Stromal cell of bone marrow (primary cell): Measurements from ENCODE around the gene PLEKHO2.

Experiments used
- DNase-seq: peaks from one replicate; pipeline ENCODE4 v3.0.0-alpha.2; 2012; ENCODE audit warnings: low read depth

PLEKHO2 gene

DNA sequence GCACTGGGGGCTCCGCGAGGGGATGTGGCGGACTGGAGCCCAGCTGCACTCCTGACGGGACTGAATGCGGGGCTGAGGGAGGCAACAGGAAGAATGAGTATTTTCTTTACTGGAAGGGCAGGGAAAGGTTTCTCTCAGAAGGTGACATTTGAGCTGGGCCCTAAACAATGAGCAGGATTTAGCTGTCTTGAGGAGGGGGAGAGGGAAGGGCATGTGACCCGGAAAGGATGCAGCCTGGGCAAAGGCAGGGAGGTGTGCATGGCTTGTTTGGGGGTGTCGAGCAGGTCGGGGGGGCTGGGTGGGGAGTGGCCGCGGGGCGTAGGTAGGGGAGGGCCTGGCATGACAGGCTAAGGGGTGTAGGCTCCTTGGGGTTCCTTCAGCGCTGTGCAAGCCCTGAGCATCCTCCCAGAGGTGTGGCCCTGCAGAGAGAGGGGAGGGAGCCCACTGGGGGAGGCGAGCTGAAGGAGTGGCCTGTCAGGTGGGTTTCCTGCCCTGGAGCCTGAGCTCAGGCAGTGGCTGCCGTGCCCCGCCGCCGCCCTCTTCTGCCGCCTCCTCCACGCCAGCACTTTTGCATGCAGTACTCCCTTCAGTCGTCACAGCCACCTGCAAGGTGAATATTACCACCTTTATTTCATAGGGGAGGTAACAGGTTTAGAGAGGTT lies 52.8 kb downstream of the PLEKHO2 start:
- no peak for DNase-seq

DNA sequence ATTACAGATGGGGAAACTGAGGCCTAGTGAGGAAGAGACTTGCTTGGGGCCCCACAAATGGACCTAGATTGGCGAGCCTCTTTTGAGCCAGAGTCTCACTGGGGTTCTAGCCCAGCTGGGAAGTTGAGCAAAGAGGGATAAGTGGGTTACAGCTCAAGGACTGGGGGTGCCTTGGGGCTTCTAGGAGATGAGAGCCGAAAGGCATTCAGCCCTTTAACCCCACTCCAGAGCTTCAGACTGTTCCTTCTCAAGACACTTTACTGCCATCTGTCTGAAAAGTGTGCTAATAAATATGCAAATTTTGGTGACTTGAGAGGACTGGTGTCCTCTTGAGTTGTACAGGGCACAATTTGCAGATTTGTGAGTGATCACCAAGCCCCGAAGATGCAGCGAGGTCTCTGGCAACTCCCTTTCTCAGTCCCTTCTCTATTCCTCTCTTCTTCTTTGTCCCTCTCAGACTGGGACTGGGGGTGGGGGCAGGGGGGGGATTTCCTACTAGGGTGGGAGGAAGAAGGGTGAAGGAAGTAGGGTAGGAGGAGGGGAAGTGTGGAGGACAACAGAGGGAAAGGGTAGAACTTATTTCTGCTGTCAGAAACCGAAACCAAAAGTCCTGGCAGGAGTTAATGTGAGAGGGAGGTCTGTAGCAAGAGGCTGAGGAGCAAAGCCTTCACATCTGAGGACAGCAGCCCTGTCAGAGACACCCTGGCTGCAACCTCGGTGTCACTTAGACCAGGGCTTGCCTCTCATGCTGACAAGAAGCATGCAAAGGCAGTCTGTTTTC lies 53.8 kb downstream of the PLEKHO2 start:
- no peak for DNase-seq

GRCh38 chr15:64896371-64897069 lies 54.8 kb downstream of the PLEKHO2 start:
- no peak for DNase-seq

DNA sequence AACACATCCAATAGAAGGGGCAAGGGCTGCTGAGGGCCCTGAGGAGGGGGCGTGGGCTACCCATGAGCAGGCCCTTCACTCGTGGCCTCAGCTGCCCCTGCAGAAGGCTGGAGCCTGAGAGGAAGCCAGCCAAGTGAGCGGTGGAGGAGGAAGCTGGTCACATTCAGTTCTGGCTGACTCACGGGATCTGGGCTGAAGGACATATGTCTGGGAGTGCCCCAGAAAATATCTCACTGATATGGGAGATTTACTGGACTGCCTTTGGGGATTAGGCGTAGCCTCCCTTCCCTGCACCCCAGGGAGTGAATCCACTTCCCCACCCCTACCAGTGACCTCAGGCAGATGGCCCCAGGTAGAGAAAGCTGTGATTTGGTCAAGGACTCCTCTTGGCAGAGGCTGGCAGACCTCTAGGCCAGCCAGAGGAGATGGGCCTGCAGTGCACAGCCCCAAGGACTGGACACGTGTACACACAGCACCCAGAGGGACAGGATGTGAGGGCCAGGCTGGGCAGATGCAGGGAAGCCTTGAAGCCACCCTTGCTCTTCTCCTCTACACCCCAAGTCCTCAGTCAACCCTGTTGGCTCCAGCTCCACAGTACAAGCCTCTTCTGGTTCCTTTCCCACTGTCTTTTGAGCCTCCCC lies 55.8 kb downstream of the PLEKHO2 start:
- DNase-seq: peak; percentile 48

DNA sequence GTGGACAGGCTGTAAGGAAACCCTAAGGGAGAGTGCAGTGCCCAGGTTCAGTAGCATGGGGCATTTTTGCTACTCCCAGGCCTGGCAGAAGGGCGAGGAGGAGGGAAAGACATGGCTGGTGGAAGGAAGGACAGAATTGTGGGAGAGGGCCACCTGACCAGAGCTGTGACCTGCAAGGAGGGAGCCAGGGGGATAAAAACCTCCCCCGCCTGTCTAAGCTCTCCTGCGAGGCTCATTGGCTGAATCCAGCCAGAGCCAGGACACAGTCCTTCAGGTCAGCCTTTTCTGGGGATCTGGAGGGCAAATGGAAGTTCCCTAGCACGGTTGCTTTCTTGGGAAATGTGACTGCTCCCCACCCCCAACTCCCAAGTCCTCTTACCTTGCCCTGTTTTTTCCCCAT lies 56.7 kb downstream of the PLEKHO2 start:
- DNase-seq: no peak

DNA sequence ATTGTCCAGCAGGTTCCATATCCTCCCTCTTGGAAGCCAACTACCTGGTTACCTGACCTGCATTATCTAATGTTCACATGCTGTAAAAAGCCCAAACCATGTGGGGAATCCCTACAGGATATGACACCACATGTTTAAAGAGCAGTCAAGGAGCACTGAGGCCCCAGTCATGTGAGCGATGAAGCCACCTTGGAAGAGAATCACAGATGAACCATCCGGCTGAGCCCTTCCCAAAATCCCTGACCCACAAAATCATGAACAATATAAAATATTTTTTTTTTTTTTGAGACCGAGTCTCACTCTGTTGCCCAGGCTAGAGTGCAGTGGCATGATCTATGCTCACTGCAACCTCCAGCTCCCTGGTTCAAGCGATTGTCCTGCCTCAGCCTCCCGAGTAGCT lies 59.4 kb downstream of the PLEKHO2 start:
- DNase-seq: no peak

- DNase-seq: no peak
Measured at GRCh38 chr15:64901914-64902313, 60.2 kb downstream of the PLEKHO2 start.

DNA sequence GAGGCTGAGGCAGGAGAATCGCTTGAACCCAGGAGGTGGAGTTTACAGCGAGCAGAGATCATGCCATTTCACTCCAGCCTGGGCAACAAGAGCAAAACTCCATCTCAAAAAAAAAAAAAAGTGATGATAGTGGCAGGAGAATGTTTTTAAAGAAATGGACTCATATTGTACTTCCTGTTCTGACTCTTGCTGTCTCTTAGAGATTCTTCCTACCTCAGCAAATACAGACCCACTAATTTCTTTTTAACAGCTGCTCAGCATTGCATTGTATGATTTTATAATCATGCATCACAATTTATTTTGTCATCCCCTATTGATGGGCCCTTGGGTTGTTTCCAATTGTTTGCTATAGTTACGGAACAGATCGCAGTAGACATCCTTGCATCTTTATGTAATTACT lies 61.1 kb downstream of the PLEKHO2 start:
- DNase-seq: no peak

DNA sequence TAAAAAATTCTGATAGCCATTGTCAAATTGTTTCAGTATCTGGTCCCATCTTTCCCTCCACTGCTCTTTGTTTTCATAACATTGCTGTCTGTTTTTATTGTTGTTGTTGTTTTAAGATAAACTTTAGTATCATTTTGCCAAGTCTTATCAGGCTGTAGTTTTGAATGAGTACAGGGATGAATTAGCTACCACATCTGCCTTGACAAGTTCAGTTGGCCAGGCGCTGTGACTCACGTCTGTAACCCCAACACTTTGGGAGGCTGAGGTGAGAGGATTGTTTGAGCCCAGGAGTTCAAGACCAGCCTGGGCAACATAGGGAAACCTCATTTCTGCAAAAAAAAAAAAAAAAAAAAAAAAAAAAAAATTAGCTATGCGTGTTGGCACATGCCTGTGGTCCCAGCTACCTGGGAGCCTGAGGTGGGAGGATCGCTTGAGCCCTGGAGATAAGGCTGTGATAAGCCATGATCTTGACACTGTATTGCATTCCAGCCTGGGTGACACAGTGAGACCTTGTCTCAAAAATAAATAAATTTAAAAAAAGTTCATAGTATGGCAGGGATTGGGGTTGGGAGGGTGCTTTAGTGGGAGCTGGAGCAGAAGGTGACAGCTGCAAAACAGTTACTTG lies 61.7 kb downstream of the PLEKHO2 start:
- no peak for DNase-seq

DNA sequence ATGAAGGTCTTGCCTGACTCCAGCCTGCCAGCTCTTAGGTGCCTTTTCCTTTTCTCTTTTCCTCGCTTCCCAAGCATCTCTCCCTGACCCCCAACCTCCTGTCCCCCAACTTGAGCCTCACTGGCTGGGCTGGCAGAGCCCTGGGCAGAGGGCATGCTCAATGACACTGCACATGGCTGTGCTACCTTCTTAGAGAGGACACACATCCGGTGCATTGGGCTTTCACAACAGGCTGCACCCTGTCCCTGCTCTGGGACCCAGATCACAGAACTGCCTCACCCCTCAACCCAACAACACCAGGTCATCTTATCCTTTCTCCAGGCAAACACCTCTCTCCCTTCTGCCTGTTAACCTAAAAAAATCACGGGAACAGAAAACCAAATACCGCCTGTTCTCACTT lies 62.5 kb downstream of the PLEKHO2 start:
- no peak for DNase-seq

- peak; percentile 33 for DNase-seq
Measured at GRCh38 chr15:64905119-64905831, 63.6 kb downstream of the PLEKHO2 start.

DNA sequence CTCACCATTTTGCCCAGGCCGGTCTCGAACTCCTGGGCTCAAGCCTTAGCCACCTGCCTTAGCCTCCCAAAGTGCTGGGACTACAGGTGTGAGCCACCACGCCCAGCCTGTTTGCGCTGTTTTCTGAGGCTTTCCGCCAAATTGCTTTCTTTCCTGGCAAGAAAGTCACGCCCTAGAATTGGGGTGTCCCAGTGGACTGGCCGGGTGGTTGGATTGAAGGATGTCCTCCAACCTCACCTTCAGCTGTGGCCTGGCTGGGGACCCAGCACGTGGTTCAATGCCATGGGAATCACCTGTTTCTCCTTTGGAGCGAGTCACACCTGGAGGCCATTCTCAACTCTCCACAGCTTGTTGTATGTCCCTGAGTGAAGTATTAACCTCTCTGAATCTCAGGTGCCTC lies 64.2 kb downstream of the PLEKHO2 start:
- DNase-seq: no peak

- no peak for DNase-seq
Measured at GRCh38 chr15:64906402-64906801, 64.7 kb downstream of the PLEKHO2 start.

- DNase-seq: no peak
Measured at GRCh38 chr15:64907991-64908390, 66.3 kb downstream of the PLEKHO2 start.

DNA sequence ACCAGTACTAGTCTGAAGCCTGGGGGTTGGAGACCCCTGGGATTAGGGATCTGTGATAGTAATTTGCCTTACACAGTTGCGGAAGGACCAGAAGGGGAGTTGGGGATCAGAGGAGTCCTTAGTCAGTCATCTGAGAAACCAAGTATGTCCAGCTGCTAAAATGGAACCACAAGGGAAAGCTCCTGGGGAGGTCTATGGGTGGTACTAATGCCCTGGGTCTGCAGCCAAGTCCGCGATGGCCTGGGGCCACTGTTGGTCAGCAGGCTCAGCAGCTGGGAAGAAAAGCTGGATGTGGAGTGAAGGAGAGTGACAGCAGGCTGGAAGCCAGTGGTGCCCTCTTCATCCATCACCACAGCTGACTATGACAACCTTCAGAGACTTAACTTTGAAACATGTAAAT lies 67.8 kb downstream of the PLEKHO2 start:
- DNase-seq: no peak

DNA sequence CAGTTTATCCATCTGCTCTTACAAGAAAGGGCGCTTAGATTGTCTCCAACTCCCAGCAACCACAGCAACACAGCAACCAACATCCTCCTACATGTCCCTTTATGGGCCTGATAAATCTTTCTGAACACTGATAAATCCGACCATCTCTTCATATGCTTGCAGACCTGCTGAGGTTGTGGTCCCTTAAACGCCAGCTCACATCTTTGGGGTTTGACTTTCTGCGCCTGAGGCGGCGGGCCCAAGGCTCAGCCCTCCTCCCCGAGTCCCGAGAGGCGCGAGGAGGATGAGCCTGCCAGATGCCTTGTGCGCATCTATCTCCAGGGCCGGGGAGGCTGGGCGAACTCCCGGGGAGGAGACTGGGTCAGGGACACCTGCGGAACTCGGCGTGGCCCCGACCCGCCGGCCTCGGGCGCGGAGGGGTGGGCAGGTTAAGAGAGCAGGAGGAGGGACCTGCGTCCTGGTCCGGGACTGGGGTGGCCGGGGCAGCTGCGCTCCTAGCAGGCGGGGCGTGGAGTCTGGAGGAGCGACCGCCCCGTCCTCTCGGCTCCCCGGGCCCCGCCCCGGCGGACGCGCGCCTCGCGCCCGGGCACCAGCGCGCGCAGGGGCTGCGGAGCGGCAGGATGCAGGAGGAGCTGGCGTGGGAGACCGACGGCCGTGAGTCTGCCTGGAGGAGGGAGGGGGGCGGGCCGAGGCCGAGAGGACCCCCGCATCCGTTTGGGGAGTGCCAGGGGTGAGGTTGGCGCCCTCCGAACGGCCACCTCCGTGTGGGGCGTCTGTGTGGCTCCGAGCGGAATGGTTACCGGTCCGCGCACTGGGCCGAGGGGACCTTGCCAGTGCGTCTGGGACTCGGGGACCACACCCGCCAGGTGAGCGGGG lies 69.8 kb downstream of the PLEKHO2 start, which contains the start of gene ANKDD1A:
Gene ANKDD1A (plus strand): TSS at position 592 of the 876 bp plus-strand sequence. CDS start 29 bp downstream, at position 621.
- DNase-seq: no peak

GRCh38 chr15:64912379-64913325 lies 70.9 kb downstream of the PLEKHO2 start:
- no peak for DNase-seq

DNA sequence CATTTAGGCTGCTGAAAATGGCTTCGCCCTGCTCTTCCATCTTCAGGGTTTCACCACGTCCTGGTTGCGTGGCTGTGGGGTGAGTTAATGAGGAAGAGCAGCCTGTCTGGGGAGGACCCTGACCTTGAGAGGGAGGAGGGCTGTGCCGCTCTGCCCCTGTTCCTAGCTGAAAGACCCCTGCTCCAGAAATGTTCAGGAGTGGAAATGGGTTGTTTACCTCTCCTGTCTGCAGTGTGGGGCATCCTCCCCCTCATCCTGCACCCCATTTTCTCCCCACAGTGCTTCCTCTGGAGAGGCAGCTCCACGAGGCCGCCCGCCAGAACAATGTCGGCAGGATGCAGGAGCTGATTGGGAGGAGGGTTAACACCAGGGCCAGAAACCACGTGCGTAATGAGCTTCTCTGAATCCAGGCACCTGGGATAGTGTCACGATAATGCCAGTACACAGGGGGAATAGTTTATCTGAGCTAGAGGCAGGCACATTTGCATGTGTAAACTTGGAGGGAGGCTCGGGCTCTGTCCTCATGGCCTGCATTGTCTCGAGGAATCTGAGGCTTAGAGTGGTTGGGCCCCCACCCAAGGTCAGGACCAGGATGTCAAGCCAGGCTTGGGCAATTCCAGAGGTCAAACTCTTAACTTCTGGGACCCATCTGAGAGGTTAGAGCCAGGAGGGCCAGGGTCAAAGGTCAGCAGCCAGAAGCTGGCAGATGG lies 74.0 kb downstream of the PLEKHO2 start:
- no peak for DNase-seq

GRCh38 chr15:64916365-64916764 lies 74.7 kb downstream of the PLEKHO2 start:
- DNase-seq: no peak
